Measurements from ENCODE around the gene COL4A1. TPM values are rescaled to one million over a fixed set of nuclear protein-coding genes. Genes with fewer than 3 reads are reported as not detected.
A peak's percentile ranks its signal among the peaks of the same experiment; 100 is the strongest.

COL4A1 gene
- total RNA-seq, 1 donor from 2014 or later: 756 TPM

DNA sequence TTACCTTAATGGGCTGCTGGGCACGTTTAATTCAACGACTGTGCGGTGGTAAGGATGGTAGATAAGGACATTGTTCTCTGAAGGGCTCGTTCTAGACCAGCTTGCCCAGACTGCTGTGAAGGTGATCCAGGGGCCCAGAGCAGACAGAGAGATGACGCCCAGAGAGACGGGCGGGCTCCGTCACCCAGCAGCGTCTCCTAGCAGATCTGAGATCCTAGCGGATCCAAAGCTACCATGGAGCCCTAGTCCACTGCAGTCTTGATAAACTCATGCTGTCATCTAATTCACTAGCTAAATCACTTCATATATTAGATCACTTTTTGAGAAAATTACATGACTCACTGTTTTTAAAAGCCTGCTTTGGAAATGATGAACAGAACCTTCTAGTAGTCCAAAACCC is 21.6 kb upstream of the COL4A1 start:
- DNase-seq (ENCODE audit: low spot score in 2 of 2): peak in 1 of 2 donors; percentile 64
- no peaks in the 10 kb centered on the region for H3K9me3 ChIP-seq
- no peaks in the 10 kb centered on the region for H3K27me3 ChIP-seq
- peak overlapping the region; percentile 95 to 96 for H3K27ac ChIP-seq
- peak overlapping the region in 1 of 2 donors; percentile 55 for H3K4me3 ChIP-seq
- H3K36me3 ChIP-seq: peaks cover under 1 to 6% of the 10 kb centered on the region in 2 donors
- TF ChIP-seq, protein P1, sequence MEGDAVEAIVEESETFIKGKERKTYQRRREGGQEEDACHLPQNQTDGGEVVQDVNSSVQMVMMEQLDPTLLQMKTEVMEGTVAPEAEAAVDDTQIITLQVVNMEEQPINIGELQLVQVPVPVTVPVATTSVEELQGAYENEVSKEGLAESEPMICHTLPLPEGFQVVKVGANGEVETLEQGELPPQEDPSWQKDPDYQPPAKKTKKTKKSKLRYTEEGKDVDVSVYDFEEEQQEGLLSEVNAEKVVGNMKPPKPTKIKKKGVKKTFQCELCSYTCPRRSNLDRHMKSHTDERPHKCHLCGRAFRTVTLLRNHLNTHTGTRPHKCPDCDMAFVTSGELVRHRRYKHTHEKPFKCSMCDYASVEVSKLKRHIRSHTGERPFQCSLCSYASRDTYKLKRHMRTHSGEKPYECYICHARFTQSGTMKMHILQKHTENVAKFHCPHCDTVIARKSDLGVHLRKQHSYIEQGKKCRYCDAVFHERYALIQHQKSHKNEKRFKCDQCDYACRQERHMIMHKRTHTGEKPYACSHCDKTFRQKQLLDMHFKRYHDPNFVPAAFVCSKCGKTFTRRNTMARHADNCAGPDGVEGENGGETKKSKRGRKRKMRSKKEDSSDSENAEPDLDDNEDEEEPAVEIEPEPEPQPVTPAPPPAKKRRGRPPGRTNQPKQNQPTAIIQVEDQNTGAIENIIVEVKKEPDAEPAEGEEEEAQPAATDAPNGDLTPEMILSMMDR (IDR thresholded peaks at IDR 0.05): peak in 1 of 3 experiments; percentile 3
- peaks cover 18 to 72% of the 10 kb centered on the region in 2 donors for H3K4me1 ChIP-seq
- intact Hi-C loops (cut with DNase I): no loop called here

DNA sequence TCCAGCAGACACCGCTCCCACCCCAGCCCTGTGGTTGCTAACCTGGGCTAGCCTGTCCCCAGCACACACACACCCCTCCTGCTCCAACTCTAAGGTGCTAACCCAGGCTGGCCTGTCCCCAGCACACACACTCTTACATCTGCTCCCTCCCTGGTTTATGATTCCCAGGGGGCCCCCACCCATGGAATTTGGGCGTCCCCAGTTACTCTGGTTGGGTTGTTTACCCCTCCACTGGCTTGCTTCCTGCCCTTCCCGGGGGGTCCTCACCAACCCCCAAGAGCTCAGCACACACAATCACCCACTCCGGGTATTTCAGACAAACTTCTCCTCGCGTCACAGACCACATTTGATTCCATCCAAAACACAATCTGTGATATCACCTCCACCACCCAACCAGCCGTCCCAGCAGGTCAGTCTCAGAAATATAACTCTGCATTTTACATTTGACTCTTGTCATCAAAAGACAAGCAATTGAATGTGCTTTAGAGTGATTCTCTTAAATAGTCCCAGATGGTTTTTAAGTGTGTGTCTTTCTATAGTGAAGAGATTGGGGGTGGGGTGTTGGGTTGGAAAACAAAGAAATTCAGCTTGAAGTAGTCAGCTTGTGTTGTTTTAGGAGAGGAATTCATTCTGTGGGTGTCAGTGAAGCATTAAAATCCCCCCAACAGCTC is 20.2 kb upstream of the COL4A1 start:
- Histone ChIP-seq H3K36me3 (peaks cover 0 to 6% of the 10 kb centered on the region in 2 donors), H3K27me3 (no peaks in the 10 kb centered on the region), H3K4me3 (peak overlapping the region in 1 of 2 donors; percentile 2), H3K27ac (peak overlapping the region; percentile 95 to 96), H3K4me1 (peaks cover 22 to 78% of the 10 kb centered on the region in 2 donors), H3K9me3 (no peaks in the 10 kb centered on the region)
- DNase-seq (ENCODE audit: low spot score in 2 of 2): peak in 1 of 2 donors; percentile 61
- intact Hi-C loops (cut with DNase I): no loop called here
- TF ChIP-seq, protein P1 (IDR thresholded peaks at IDR 0.05): no peak

DNA sequence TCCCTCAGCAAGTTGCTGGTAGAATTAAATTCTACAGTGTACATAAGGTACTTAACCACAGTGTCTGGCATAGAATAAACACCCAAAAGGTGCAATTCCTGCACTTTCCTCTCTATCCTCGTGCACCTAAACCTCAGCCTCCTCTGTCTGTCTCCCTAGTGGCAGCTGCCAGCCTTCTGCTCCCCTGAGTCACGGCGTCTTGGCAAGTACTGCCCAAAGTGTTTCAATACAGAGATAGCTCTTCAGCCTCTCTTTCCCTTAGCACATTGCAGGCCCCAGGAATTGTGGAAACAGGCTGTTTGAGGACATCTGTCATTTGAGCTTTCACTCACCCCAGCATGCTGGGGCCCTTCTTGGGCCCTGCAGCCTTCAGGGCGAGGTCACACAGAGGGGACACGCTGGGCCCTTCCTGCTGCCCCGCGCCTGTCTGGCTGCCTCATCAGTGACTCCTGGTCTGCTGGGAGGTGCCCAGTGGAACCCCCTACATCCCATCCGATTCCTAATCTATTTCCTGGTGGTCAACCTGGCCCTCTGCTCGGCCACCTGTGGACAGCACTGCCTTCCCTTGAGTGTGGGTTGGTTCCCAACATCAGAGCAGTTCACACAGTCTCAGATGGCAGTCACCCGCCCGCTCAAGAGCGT is 19.4 kb upstream of the COL4A1 start:
- H3K36me3 ChIP-seq: peaks cover 0 to 6% of the 10 kb centered on the region in 2 donors
- H3K4me3 ChIP-seq: peak overlapping the region in 1 of 2 donors; percentile 2
- no peaks in the 10 kb centered on the region for H3K27me3 ChIP-seq
- H3K9me3 ChIP-seq: no peaks in the 10 kb centered on the region
- H3K27ac ChIP-seq: peak overlapping the region; percentile 95 to 96
- peaks cover 26 to 79% of the 10 kb centered on the region in 2 donors for H3K4me1 ChIP-seq
- intact Hi-C loops (cut with DNase I): no loop called here
- TF ChIP-seq, protein P1 (IDR thresholded peaks at IDR 0.05): no peak
- peak in 1 of 2 donors; percentile 80 for DNase-seq (ENCODE audit: low spot score in 2 of 2)

DNA sequence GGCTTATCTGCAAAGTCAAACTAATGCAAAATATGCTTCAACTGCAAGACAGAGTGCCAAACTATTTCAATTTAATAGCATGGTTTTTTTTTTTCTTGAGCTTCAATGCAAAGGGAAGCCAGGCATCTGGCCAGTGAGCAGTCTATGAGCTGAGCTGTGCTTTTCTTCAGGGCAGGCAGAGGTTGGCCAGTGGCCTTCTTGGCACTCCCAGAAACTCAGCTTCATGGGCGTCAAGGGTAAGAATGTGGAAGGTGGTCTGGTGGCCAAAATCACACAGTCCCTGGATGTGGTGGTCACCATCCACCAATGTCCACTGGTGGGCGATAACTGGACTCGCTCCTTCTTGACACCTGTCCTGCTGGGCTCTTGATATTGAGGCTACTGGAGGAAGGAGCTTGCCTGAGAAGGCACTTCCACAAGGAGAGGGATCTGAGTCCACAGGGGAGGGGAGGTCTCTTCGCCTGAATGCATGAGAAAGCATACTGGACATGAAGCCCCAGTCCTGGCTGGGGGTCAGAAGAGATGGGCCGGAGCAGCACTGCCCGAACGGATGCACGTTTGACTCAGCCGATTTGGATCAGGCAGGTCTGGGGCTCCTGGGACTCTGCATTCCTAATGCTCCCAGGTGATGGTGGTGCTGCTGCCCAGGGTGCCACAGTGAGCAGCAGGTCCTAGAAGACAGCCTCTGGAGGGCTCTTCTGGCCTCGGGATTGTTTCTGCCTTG is 17.2 kb upstream of the COL4A1 start:
- peak in 1 of 2 donors; percentile 60 for DNase-seq (ENCODE audit: low spot score in 2 of 2)
- Histone ChIP-seq H3K36me3 (peaks cover 0 to 6% of the 10 kb centered on the region in 2 donors), H3K27me3 (no peaks in the 10 kb centered on the region), H3K27ac (peak overlapping the region; percentile 95 to 96), H3K4me1 (peaks cover 29 to 83% of the 10 kb centered on the region in 2 donors), H3K9me3 (no peaks in the 10 kb centered on the region), H3K4me3 (peak overlapping the region in 1 of 2 donors; percentile 9)
- intact Hi-C loops (cut with DNase I): no loop called here
- TF ChIP-seq, protein P1 (IDR thresholded peaks at IDR 0.05): no peak

DNA sequence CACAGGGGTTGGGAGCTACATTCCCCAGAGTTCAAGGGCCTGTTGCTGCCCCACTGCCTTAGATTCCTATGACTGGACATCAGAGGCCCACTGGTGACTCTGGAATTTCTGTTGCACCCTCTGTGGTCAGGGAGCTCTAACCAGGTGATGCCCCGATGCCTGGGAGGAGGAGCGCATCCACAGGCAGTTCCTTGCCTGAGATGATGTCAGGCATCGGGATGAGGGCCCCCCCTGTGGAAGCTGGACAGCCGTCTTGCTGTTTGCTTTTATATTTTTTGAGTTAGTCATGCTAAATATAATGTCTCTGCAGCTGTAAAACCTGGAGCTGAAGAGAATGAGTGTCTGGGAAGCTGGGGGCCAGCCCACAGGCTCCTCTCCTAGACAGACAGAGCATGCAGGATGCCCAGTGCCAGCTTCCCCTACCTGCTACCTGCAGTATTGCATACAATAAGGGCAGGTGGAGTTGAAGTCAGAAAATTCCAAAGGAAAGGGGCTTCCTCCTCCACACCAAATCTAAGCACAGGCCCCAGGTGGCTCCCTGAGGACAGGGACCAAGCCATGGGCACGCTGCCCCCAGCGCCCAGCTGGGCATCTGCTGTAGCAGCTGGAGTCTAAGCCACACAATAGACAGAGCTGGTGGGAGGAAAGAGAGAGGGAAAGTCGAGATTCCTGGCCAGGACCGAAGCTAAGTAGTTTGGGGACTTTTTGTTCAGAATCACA is 16.4 kb upstream of the COL4A1 start:
- intact Hi-C loops (cut with DNase I): no loop called here
- peak overlapping the region; percentile 95 to 96 for H3K27ac ChIP-seq

More for the DNA sequence above, 16.4 kb upstream of the COL4A1 start:
- H3K4me3 ChIP-seq: peak overlapping the region in 1 of 2 donors; percentile 43
- DNase-seq (ENCODE audit: low spot score in 2 of 2): peak in 1 of 2 donors; percentile 67
- no peaks in the 10 kb centered on the region for H3K27me3 ChIP-seq
- peaks cover 29 to 89% of the 10 kb centered on the region in 2 donors for H3K4me1 ChIP-seq
- H3K36me3 ChIP-seq: peaks cover 0 to 6% of the 10 kb centered on the region in 2 donors
- TF ChIP-seq, protein P1 (IDR thresholded peaks at IDR 0.05): no peak
- H3K9me3 ChIP-seq: no peaks in the 10 kb centered on the region

All from ascending aorta (tissue), 2 donors.